ENCODE data around the gene TMEM175. TPM values are rescaled to one million over a fixed set of nuclear protein-coding genes. Genes with fewer than 3 reads are reported as not detected.

The TMEM175 gene
- polyA plus RNA-seq, 1 of the 3 experiments (the other 2 are of a cell fraction): 54.2 TPM

DNA sequence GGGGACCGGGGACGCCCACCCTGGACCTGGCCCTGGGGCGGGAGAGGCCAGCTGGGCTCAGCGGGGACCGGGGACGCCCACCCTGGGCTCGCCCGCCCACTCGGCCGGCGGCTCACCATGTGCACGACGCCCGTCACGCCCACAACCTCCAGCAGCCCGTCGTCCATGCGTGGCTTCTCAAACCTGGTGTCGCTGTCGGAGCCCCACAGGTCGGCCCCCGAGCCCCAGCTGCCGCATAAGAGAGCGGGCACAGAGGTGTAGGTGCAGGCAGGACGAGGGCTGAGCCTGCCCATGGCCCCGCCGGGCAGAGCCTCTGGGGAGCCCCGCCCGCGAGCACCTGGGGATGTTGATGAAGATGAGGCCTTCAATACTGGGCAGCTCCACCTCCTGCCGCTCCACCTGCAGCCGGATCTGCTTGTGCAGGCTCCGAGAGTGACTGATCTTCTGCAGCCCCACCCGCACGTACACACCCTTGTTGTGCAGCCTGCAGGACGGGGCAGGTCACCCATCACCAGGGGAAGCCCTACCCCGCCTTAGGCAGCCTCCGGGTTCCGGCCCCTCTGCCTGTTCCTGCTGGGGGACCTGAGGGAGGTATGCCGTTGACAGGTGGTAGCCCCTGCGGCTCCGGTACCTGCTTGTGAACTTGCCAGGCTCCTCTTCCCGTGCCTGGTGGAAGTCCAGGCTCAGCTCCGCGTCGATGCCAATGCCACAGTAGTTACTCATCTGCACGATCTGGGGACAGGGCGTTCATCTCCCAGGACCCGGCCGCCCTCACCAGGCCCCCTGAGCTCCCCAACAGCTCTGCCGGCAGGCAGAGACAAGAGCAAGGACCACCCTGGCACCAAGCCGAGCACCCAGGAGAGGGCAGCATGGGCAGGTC lies 29.3 kb downstream of the TMEM175 start:
- H3K79me2 ChIP-seq (ENCODE audit: insufficient read depth): no peaks in the 10 kb centered on the region
- no peaks in the 10 kb centered on the region for H4K20me1 ChIP-seq (ENCODE audit: insufficient read depth)
- DNase-seq: no peak
- H3K9ac ChIP-seq: no peak overlapping the region
- TF ChIP-seq NRF1 (IDR thresholded peaks at IDR 0.05; ENCODE audit: low read depth, low read length) (no peak), GATA2 (CRISPR knock-in tag; IDR thresholded peaks at IDR 0.05) (no peak), GABPA (IDR thresholded peaks at IDR 0.05; ENCODE audit: low read depth) (no peak), MEF2A (IDR thresholded peaks at IDR 0.05; ENCODE audit: borderline replicate concordance, low read depth) (no peak), NFIC (IDR thresholded peaks at IDR 0.05; ENCODE audit: borderline replicate concordance) (no peak), YY1 (IDR thresholded peaks at IDR 0.05; ENCODE audit: low read depth) (no peak), FOSL2 (IDR thresholded peaks at IDR 0.05; ENCODE audit: borderline replicate concordance, low read depth) (no peak), SMC3 (IDR thresholded peaks at IDR 0.05; ENCODE audit: low read depth, low read length) (no peak), RAD21 (IDR thresholded peaks at IDR 0.05; ENCODE audit: low read length) (no peak), RCOR1 (IDR thresholded peaks at IDR 0.05; ENCODE audit: low read length) (no peak), ELF1 (IDR thresholded peaks at IDR 0.05) (no peak), TAF1 (IDR thresholded peaks at IDR 0.05; ENCODE audit: borderline replicate concordance, low read depth, low read length) (no peak)
- TF ChIP-seq, protein P1, sequence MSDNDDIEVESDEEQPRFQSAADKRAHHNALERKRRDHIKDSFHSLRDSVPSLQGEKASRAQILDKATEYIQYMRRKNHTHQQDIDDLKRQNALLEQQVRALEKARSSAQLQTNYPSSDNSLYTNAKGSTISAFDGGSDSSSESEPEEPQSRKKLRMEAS (IDR thresholded peaks at IDR 0.05; ENCODE audit: low read depth): no peak
- TF ChIP-seq, protein P2, sequence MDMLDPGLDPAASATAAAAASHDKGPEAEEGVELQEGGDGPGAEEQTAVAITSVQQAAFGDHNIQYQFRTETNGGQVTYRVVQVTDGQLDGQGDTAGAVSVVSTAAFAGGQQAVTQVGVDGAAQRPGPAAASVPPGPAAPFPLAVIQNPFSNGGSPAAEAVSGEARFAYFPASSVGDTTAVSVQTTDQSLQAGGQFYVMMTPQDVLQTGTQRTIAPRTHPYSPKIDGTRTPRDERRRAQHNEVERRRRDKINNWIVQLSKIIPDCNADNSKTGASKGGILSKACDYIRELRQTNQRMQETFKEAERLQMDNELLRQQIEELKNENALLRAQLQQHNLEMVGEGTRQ (IDR thresholded peaks at IDR 0.05; ENCODE audit: borderline replicate concordance, low read depth, low read length): no peak
- TF ChIP-seq, protein P3, sequence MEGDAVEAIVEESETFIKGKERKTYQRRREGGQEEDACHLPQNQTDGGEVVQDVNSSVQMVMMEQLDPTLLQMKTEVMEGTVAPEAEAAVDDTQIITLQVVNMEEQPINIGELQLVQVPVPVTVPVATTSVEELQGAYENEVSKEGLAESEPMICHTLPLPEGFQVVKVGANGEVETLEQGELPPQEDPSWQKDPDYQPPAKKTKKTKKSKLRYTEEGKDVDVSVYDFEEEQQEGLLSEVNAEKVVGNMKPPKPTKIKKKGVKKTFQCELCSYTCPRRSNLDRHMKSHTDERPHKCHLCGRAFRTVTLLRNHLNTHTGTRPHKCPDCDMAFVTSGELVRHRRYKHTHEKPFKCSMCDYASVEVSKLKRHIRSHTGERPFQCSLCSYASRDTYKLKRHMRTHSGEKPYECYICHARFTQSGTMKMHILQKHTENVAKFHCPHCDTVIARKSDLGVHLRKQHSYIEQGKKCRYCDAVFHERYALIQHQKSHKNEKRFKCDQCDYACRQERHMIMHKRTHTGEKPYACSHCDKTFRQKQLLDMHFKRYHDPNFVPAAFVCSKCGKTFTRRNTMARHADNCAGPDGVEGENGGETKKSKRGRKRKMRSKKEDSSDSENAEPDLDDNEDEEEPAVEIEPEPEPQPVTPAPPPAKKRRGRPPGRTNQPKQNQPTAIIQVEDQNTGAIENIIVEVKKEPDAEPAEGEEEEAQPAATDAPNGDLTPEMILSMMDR (IDR thresholded peaks at IDR 0.05): no peak
- no peaks in the 10 kb centered on the region for H3F3A ChIP-seq (replicated peaks; ENCODE audit: insufficient read depth)
- H3K27me3 ChIP-seq (ENCODE audit: insufficient read depth): no peaks in the 10 kb centered on the region
- H3K4me3 ChIP-seq (ENCODE audit: low read depth in 2 of 2, low read length in 1 of 2): no peak overlapping the region
- no peak overlapping the region for H3K4me2 ChIP-seq
- no peak overlapping the region for H2AFZ ChIP-seq (ENCODE audit: low read depth)
- H3K4me1 ChIP-seq (ENCODE audit: control insufficient read depth in 1 of 2, insufficient read depth in 2 of 2, low read depth in 1 of 2, low read length in 1 of 2): no peaks in the 10 kb centered on the region
- ChIA-PET CTCF (interaction anchor here (0.9 to 1.2 kb wide), 3 partner anchors 25 to 219 kb away, joined by 3 read pairs; partner anchors contain the start of gene IDUA), POLR2A (no interaction called here)
- H3K9me2 ChIP-seq: no peaks in the 10 kb centered on the region
- 93% methylated on average over 10 of the region's 52 CpGs for WGBS (ENCODE audit: low lambda C conversion rate)
- H3K36me3 ChIP-seq (replicated peaks in 1 of 2; ENCODE audit: control insufficient read depth in 1 of 2, insufficient read depth in 2 of 2, low read length in 1 of 2): peaks cover 0 to 63% of the 10 kb centered on the region in 2 experiments
- no peak overlapping the region for H3K27ac ChIP-seq (ENCODE audit: low read depth in 2 of 2, low read length in 1 of 2)
- no peaks in the 10 kb centered on the region for H3K9me3 ChIP-seq

Data from SK-N-SH (cell line).